ENCODE results near the gene C18orf32. TPM values are rescaled to one million over a fixed set of nuclear protein-coding genes. Genes with fewer than 3 reads are reported as not detected.
A peak's percentile ranks its signal among the peaks of the same experiment; 100 is the strongest.

C18orf32 gene
- total and polyA plus RNA-seq, 2 of the 8 experiments (the other 6 are each of a cell fraction or from before 2014, with no cell fraction given), result 17.3 to 20.1 TPM

GRCh38 chr18:49432602-49433001 lies 54.4 kb downstream of the C18orf32 start:
- no peaks in the 10 kb centered on the region for H3K9me3 ChIP-seq (ENCODE audit: insufficient read depth in 2 of 2, low read depth in 1 of 2, low read length in 1 of 2)
- H3K4ac ChIP-seq (replicated peaks; ENCODE audit: insufficient read length, low read depth, low read length), result no peak overlapping the region
- peaks cover 2% of the 10 kb centered on the region; the same call in 1 of the 2 replicates for H3K79me1 ChIP-seq (ENCODE audit: low read depth, low read length)
- H4K8ac ChIP-seq (ENCODE audit: extremely low read depth, insufficient read depth, low read length), result no peak overlapping the region
- no peak overlapping the region for H2BK5ac ChIP-seq (ENCODE audit: low read depth, low read length)
- H2AFZ ChIP-seq (ENCODE audit: low read length), result no peak overlapping the region
- ChIA-PET POLR2A (ENCODE audit: partially characterized antibody) (interaction anchor here (0.9 kb wide), 1 partner anchor 10 kb away, joined by 3 read pairs; no protein-coding TSS in a partner anchor), CTCF (ENCODE audit: partially characterized antibody) (interaction anchor here (0.6 to 1.3 kb wide), 9 partner anchors 8 to 1549 kb away, joined by 3 to 7 read pairs (median 3); no protein-coding TSS in a partner anchor)
- H3K9ac ChIP-seq (replicated peaks in 1 of 4; ENCODE audit: extremely low read depth in 1 of 4, low read depth in 3 of 4, low read length in 3 of 4), result no peak overlapping the region
- H2BK12ac ChIP-seq (ENCODE audit: low read depth, low read length), result no peak overlapping the region
- no peak overlapping the region for H3K14ac ChIP-seq (ENCODE audit: insufficient read length)
- no peak overlapping the region for H2BK120ac ChIP-seq (replicated peaks; ENCODE audit: low read depth, low read length)
- no peak overlapping the region for H3K56ac ChIP-seq (replicated peaks; ENCODE audit: insufficient read length, low read depth, low read length)
- 0 out of 2 replicates have a peak overlapping the region, but pooled peaks have one; percentile 43 for H2AK5ac ChIP-seq (ENCODE audit: low read depth, low read length)
- H3K4me2 ChIP-seq (ENCODE audit: insufficient read depth in 1 of 2, low read depth in 2 of 2, low read length in 2 of 2), result no peak overlapping the region
- H4K20me1 ChIP-seq (replicated peaks in 1 of 2; ENCODE audit: control insufficient read depth in 1 of 2, insufficient read depth in 2 of 2, low read length in 2 of 2), result no peaks in the 10 kb centered on the region
- no peak overlapping the region for H3K27ac ChIP-seq (ENCODE audit: low read depth, low read length)
- H3K27me3 ChIP-seq (replicated peaks in 1 of 4; ENCODE audit: control insufficient read depth in 3 of 4, extremely low read depth in 1 of 4, insufficient read depth in 3 of 4, low read length in 3 of 4), result no peaks in the 10 kb centered on the region
- H3K36me3 ChIP-seq (ENCODE audit: control insufficient read depth in 2 of 4, insufficient read depth in 4 of 4, low read length in 3 of 4), result peaks cover 0 to 2% (median 0%) of the 10 kb centered on the region in 4 experiments; a peak in 1 of 8 replicates
- no peak overlapping the region for H4K91ac ChIP-seq (replicated peaks; ENCODE audit: insufficient read length, low read length)
- FAIRE-seq, result no peak
- no peak overlapping the region for H3K4me3 ChIP-seq (ENCODE audit: extremely low read depth in 1 of 4, insufficient read depth in 2 of 4, low read depth in 3 of 4, low read length in 4 of 4)
- no peak for DNase-seq (ENCODE audit: low read depth in 1 of 2, low spot score in 2 of 2)
- 97% methylated on average over 2 of the region's 2 CpGs; no CpG with 5 or more reads in 1 of the 2 experiments for WGBS, 2 experiments (ENCODE audit: extremely low coverage in 1 of 2, insufficient coverage in 1 of 2, insufficient read length in 1 of 2, insufficient replicate concordance in 2 of 2, low coverage in 1 of 2, low lambda C conversion rate in 2 of 2, missing lambda C conversion rate in 1 of 2)
- no peak for TF ChIP-seq SUZ12 (IDR thresholded peaks at IDR 0.05; ENCODE audit: low read length)
- TF ChIP-seq NRF1 (IDR thresholded peaks at IDR 0.05; ENCODE audit: low read depth, low read length), result no peak
- H3K4me1 ChIP-seq (replicated peaks in 1 of 4; ENCODE audit: control insufficient read depth in 3 of 4, insufficient read depth in 4 of 4, low read length in 3 of 4), result peaks cover 0 to 4% (median 0%) of the 10 kb centered on the region in 4 experiments; a peak in 2 of 7 replicates
- H2BK20ac ChIP-seq (ENCODE audit: low read length), result no peak overlapping the region
- H3K79me2 ChIP-seq (ENCODE audit: control insufficient read depth in 1 of 2, insufficient read depth in 2 of 2, low read length in 2 of 2), result no peaks in the 10 kb centered on the region
- no peak overlapping the region for H3K18ac ChIP-seq (ENCODE audit: extremely low read depth, low read length)
- H3K23me2 ChIP-seq (ENCODE audit: low read depth, low read length), result no peaks in the 10 kb centered on the region
- no peak overlapping the region for H2BK15ac ChIP-seq (ENCODE audit: low read length)
- no peak overlapping the region for H3K23ac ChIP-seq (ENCODE audit: insufficient read length)
- no peak overlapping the region for H4K5ac ChIP-seq (ENCODE audit: insufficient read length, low read depth, low read length)
